ENCODE measurements around the gene CCNL2.
"Not testable (repeated sequence)": the region's sequence is repeated elsewhere in the genome, so short reads cannot be mapped to it uniquely, and the experiment has no call there.

The CCNL2 gene

DNA sequence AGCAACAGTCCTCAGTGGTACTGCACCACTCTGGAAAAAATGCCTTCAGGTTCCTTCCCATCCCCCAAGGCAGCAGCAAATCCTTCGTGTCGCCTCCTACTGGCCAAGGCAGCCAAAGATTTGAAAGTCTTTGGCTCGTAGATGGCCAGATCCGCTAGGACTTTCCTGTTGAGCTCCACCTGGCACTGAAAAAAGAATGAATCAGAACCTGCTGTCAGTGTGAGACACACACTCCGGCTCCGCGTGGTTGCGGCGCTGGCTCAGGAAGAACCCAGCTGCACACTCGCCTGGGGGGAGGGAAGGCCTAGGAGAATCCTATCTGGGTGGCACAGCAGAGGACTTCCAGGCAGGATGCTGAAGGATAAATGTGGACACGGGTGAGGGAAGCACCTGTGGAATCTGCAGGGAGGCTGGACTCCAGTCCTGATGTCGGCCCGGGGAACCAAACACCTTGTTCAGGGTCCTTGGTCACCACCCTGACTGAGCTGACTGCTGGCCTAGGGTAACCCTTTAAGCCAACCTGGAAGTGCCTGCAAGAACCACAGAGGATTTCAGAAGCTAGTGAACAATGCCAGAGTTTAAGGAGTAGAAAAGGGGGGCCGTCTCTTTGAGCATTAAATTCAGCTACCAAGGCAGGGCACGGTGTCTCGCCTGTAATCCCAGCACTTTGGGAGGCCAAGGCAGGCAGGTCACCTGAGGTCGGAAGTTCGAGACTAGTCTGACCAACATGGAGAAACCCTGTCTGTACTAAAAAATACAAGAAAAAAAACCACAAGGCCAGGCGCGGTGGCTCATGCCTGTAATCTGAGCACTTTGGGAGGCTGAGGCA, 3.2 kb upstream of the CCNL2 start:
- DNase-seq (ENCODE audit: extremely low read depth in 1 of 2, low read depth in 1 of 2) = no peak

DNA sequence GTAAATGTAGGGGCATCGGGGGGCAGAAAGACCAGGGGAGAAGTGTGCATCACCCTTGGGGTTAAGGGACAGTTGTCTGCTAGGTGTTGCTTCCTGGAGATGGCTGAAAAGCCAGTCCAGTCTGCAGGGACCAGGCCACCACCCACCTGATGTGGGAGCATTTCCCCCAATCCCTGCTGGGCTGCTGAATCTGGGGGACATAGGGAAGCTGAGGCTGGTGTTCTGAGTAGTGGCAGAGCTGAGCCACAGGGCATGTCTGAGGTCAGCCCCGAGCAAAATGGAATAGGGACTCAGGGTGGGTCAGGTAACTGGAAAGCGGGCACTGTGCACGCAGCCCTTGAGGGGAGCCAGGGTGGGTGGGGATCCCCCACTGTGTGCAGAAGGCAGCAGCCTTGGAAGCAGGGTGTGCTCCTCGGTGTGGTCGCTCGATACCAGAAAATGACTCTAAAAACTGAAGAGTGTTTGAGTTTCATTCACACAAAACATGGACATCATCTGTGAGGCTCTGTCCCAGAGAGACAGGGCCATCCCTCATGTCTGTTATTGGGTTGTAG, 2.4 kb upstream of the CCNL2 start:
- no peak for DNase-seq (ENCODE audit: extremely low read depth in 1 of 2, low read depth in 1 of 2)

DNA sequence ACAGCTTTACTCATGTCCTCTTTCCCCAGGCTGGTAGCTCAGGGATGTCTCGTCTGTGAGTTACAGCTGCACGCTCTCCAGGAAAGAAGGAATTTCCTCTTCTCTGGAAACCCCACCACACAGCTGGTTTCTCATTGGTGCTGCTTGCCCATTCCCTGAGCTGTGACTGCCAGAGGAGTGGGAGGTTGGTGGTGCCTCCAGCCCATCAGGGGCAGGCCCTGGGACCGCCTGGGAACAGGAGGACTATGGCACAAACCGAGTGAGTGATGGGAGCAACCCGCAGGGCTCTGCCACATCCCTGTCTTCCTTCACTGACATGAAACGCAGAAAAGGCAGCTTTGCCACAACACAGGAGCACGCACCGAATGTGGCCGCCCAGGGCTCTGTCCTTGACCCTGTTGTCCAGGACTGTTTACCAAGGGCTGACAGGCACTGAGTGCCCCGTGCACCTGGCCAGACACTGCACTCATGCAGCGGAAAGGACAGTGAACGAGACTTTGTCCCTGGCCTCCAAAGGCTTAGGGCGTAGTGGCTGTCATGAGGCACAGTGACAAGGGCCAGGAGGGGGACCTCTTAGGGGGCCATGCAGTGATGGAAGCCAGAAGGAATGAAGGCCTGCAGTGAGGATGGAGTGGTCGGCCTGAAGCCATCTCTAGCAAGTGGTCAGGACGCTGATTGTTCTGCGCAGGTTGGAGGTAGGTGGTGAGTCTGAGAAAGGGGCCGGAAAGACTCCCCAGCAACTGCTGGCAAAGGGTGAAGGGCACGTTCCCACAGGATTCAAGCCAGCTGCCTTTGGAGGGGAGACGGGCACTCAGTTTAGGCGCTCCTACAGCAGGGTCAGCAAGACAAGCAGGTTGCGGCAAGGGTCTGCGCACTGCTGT, 1.7 kb upstream of the CCNL2 start:
- DNase-seq (ENCODE audit: extremely low read depth in 1 of 2, low read depth in 1 of 2) = no peak

DNA sequence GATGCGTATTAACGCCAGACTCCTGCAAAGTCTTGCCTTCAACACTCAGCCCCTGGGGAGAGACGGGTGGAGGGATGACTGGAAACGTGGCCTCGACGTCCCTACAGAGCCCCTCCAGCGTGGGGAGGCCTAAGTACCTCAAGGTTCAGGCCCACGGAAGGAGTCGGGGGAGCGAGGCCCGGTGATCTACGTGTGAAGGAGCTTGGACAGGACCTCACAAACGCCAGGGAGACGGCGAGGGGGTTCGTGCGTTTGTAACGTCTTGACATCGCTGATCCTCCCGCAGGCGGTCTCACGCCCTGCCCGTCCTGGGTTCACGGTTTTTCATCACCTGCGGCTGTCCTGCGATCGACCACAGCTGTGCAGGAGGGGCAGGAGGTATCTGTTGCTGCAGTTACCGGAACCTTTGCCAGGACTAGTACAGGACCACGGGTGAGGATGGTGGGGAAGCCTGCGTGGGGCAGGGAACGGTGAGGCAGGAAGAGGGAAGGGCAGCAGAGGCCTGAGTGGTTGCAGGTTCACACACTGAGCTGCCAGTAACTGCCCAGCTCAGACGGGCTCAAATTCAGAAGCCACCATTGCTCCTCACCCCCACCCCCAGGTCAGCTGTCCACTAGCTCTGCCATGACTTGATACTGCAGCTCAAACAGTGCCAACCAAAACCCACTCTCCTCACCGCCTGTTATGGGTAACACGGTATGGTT, 889 bp upstream of the CCNL2 start:
- DNase-seq (ENCODE audit: extremely low read depth in 1 of 2, low read depth in 1 of 2) = no peak

DNA sequence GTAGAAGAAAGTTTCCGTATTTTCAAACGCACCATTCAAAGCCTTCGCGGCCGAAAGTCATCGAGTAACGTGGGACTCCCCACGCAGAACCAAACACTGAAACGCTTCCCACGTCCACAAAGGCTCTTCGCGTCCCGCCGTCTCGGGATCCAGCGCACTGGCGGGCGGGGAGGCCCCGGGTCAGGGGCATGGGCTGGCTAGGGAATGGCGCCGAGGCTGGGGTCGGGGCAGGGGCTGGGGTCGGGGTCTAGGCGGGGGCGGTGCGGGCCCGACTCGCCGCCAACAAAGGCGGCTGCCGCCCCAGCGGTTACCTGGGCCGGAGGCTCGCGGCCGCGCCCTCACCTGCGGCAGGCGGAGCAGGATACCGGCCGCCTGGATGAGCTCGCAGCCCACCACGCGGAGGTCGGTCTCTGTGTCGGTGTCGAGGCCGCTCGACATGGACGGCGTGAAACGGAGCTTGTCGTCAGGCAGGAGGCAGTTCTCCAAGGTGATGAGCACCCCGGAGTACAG, 403 bp downstream of the CCNL2 start:
- no peak for DNase-seq (ENCODE audit: extremely low read depth in 1 of 2, low read depth in 1 of 2)

DNA sequence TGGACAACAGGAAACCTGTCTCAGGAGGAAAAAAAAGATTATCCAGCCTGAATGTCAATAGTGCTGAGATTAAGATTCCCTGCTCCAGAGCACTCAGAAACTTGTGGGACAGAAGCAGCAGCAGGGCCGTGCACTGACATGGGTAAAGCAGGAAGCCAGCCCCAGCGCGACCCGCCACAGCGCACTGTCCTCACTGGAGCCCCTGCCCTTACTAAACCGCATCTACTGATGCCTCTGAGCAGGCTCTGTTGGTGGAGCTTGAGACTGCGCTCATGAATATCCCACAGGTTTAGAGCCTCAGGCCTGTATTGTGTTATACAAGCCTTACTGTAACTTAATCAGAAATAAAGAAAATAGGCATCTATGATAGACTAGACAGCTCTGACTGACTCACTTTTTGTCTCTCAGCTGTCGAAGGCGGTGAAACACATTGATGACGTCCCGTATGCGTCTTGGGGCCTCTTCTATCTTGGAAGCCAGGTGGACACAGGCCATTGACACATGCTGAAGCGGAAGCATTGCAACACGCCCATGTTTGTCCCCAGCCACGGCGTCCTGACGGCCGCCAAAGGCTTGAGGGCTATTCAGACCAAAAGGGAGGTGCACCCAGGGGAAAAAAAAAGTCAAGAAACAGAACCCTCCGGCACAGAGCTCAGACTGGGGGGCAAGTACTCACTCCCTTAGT, 1.2 kb downstream of the CCNL2 start:
- DNase-seq (ENCODE audit: extremely low read depth in 1 of 2, low read depth in 1 of 2) = no peak

DNA sequence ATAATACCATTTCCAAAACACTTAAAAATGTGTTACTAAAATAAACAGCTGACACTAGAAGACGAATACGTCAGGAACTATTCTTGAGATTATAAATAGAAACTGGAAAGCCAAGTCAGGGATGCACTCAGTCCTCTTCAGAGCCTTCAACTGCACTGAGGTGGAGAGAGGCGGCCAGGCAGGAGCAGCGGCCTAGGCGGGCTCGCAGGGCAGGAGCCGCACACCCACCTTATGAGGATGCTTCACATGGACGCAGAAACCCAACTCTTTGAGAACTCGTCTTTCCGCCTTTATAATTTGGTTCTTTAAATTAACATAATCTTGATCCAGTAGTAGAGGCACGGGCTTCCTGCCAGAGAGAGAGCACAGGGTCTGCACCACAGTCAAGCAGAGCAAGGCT, 4.0 kb downstream of the CCNL2 start:
- no peak for DNase-seq (ENCODE audit: extremely low read depth in 1 of 2, low read depth in 1 of 2)

DNA sequence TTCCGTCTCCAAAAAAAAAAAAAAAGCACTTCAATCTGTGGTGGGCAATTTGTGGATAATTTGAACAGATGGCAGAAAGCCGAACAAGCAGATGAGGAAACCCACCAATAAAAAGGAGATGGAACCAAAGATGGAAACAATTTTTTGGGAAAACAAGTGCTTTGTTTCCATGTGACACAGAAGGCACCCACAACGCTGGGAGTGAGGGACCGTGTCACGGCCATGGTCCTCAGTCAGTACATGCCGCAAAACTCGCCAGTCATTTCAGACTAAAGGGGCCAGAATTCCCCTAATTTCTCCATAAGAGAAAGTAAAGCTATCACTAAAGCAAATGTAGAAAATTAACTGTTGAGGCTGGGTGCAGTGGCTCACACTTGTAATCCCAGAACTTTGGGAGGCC, 5.0 kb downstream of the CCNL2 start:
- no peak for DNase-seq (ENCODE audit: extremely low read depth in 1 of 2, low read depth in 1 of 2)

DNA sequence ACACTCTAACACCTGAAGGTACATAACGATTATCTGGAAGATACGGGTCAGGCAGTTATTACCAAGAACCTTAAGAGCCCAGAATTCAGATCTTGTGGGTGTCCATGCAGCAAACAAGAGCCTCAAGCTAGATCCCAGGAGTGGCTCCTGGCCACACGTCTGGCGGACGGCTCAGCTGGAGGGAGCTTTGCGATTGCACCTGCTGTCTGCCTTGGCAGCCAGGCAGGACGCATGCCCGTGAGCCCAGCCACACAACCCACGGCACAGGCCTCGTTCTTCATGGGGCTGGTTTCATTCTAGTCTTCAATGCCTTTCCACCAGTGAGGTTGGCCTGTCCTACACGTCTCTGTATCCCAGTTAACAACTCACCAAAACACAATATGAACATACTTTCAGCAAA, 5.7 kb downstream of the CCNL2 start:
- no peak for DNase-seq (ENCODE audit: extremely low read depth in 1 of 2, low read depth in 1 of 2)

DNA sequence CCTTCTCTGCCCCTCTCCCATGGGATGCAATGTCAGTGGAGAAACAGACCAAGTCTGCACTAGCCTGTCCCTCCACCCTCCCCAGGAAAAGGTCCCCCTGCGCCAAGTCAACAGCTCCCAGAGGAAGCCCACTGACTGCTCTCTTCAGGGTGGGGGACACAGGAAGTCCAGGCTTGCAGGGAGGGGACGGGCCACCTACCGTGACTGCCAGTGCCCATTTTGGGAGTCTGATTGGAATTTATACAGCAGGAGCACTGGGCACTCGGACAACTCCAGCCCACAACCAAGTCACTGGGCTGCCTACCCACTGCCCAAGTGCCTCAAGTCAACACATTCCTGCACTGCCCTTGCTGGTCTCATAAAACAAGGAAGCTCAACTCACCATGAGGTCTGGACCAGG, 6.1 kb downstream of the CCNL2 start:
- DNase-seq (ENCODE audit: extremely low read depth in 1 of 2, low read depth in 1 of 2) = no peak

DNA sequence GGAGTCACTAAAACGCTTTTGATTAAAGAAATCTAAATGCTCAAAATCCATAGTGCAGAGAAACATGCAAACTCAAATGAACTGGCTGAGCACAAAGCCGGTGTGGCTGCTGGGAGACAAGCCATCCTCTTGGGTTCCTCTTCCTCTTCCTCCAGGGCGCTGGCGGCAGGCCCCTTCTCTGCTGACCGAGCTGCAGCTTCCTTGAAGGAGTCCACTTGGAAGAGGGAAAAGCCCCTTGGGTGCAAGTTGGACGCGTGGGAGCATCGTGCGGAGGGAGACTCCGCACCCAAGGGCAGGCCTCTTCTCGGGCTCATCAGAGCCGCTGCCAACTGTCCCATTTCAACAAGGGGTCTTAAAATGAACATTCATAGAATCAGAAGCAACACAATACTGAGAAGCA, 7.9 kb downstream of the CCNL2 start:
- DNase-seq (ENCODE audit: extremely low read depth in 1 of 2, low read depth in 1 of 2) = no peak

DNA sequence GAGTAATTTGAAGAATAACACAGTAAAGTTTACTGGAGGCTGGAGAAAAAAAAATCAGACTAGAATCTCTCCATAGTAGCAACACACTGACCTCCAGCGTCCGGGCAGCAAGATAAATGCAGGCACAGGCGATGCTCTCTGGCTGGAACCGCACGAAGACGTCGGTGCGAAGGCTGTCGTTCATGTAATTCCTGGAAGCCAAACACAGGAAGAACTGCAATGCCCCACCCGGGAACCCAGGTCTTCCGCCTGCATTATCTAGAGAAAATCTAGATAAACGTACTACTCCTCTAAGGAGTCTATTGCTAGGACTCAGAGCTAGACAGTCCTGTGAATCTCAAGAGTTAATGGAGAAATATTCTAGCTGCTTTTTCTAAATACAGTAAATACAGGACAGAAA, 8.5 kb downstream of the CCNL2 start:
- no peak for DNase-seq (ENCODE audit: extremely low read depth in 1 of 2, low read depth in 1 of 2)

DNA sequence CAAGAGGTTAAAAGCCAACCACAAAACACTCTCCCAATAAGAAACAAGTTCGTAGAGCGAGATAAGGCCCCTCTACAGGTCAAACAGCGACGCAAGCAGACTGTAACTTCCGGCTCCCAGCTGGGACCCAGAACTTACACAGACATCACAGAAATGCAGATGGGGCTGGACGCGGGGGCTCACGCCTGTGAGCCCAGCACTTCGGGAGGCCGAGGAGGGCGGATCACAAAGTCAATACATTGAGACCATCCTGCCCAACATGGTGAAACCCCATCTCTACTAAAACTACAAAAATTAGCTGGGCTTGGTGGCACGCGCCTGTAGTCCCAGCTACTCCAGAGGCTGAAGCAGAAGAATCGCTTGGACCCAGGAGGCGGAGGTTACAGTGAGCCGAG, 11.1 kb downstream of the CCNL2 start:
- no peak for DNase-seq (ENCODE audit: extremely low read depth in 1 of 2, low read depth in 1 of 2)

DNA sequence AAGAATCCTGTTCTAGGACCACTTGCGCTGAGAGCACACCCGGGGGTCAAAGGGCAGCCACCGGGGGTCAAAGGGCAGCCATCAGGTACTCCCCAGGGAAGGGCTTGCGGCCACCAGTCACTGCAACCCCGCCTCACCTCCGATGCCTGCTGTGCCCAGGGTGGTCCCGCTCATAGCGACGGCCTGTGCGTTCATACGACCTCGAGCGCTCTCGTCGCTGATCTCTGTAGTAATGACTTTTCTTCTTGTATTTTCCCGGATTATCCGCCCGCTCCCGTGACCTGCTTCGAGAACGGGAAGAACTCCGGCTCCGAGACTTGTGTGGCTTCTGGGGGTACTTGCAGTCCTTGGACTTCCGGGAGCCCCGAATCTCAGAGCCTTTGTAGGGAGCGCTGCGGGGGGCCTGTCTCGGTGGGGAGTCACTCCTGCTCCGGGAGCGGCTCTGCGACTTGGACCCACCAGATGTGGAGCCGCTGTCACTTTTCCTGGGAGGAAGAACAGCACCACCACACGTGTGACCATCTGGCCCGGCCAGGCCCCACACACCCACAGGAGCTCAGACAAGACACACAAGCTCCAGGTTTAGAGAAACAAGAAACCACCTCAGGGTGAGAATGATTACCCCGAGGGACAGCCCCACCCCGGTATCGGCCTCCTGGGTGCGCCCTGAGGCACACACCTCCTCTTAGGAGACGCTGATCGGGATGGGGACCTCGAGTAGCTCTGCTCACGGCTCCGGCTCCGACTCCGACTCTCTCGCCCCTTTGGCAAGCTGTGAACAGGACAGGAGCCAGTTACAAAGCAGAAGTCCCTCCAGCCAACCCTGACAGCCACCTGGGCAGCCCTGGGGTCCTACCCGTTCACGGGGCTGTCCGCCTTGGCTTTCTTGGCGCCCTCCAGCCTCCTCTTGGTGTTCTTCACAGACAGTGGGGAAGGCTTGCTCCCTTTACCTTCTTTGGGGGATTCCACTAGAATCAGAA, 11.7 kb downstream of the CCNL2 start:
- no peak for DNase-seq (ENCODE audit: extremely low read depth in 1 of 2, low read depth in 1 of 2)

DNA sequence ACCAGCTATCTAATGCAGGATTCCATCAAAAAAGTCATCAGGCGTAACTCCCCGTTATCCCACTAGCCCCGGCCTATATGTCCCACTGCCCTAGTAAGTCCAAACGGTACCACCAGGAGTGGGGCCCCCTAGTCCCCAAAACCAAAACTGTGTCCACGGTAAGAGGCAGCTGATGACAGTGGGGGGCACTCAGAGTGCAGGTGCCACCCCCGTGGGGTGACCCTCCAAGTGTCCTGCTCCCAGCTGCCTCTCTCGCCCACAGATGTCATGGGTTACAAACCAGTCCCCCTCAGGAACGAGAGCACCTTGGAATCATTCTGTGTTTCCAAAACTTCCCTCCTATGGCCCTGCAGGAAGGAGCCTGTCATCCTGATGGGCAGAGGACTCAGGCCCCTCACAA, 13.2 kb downstream of the CCNL2 start:
- DNase-seq (ENCODE audit: extremely low read depth in 1 of 2, low read depth in 1 of 2) = no peak

DNA sequence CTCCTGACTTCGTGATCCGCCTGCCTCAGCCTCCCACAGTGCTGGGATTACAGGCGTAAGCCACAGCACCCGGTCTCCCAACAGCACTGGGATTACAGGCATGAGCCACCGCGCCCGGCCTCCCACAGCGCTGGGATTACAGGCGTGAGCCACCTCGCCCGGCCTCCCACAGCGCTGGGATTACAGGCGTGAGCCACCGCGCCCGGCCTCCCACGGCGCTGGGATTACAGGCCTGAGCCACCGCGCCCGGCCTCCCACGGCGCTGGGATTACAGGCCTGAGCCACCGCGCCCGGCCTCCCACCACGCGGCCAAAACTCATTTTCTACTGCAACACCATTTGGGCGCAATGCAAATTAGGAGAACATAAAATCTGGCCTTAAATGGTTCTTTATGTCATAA, 13.8 kb downstream of the CCNL2 start:
- DNase-seq (ENCODE audit: extremely low read depth in 1 of 2, low read depth in 1 of 2) = not testable (repeated sequence)

DNA sequence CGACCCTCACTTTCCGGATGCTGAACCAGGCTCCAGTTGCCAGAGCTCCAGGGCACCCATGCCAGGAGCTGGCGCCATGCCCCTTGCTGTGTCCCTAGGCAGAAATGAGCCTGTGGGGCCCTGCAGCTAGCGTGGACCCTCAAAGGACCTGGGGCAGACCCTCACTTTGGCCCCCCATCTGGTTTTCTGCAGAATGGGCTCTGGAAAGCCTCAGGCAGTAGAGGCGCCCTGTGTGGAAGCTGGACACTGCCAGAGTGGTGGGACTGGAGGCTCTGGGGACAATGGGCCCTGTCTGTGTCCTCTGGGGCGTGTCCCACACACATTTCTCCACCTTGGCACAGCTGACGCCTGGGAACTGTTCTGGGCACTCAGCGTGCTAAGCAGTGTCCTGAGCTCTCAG, 17.8 kb downstream of the CCNL2 start:
- no peak for DNase-seq (ENCODE audit: extremely low read depth in 1 of 2, low read depth in 1 of 2)

DNA sequence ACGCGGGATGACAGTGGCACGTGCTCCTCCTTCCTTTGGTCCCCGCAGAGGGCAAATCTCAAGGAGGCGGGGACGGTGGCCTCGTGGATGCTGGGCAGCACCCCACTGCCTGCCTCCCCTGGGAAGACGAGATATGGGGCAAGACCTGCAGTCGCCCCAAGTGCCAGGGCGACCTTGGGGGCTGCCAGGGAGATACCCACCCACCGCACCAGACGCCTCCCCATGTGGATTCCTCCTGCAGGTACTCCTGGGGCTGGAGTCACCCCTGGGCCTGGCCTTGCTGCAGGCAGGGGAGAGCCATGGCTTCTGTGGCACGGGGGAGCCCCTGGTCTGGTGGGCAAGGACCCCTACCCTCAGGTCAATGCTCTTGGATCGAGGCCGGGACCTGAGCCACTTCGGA, 18.3 kb downstream of the CCNL2 start:
- no peak for DNase-seq (ENCODE audit: extremely low read depth in 1 of 2, low read depth in 1 of 2)

DNA sequence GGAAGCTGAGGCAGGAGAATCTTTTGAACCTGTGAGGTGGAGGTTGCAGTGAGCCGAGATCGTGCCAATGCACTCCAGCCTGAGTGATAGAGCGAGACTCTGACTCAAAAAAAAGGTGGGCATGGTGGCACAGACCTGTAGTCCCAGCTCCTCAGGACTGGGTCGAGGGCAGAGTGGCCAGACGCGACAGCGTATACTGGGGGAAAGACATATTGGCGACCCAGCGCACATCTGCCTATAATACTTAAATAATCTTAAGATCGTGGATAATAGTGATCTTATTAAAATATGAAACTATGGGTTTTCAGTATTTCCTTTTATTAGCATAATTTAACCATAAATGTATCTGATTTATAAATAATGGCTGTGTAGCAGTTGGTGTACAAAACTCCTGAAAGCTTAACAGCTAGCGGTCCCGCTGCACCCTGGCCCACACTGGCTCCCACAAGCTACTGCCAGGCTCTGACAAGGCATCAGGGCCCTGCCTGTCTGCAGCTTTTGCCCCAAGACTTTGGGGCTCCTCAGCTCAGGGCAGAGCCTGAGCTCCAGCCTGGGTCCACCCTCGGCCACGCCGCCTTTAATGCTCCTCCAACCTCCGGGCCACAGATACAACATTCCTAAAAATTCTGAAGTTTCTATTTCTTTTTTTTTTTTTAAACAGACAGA, 21.5 kb downstream of the CCNL2 start:
- no peak for DNase-seq (ENCODE audit: extremely low read depth in 1 of 2, low read depth in 1 of 2)

Data from activated CD8-positive, alpha-beta memory T cell treated with anti-CD3 and anti-CD28 coated beads for 1 hour (primary cell).